Nephron progenitor cell (in vitro differentiated cells): Measurements from ENCODE around the gene SETX.
A peak's percentile ranks its signal among the peaks of the same experiment; 100 is the strongest.
"Not testable (repeated sequence)": the region's sequence is repeated elsewhere in the genome, so short reads cannot be mapped to it uniquely, and the experiment has no call there.

ENCODE experiments used
- DNase-seq: peaks from one replicate; pipeline ENCODE4 v3.0.0; 2021
- H3K27ac Mint-ChIP-seq: 2 replicates; pipeline ENCODE4 v1.8.0; 2021; ENCODE audit warnings: mild to moderate bottlenecking, moderate library complexity, mixed read lengths
- H3K27me3 Mint-ChIP-seq: 2 replicates; pipeline ENCODE4 v1.8.0; 2021; ENCODE audit warnings: mild to moderate bottlenecking, low read depth, mixed read lengths; ENCODE audit not compliant: poor library complexity
- H3K36me3 Mint-ChIP-seq: 2 replicates; pipeline ENCODE4 v1.8.0; 2021; ENCODE audit warnings: low read depth, mixed read lengths
- H3K4me1 Mint-ChIP-seq: 2 replicates; pipeline ENCODE4 v1.8.0; 2021; ENCODE audit warnings: mixed read lengths
- H3K4me3 Mint-ChIP-seq: 2 replicates; pipeline ENCODE4 v1.8.0; 2021; ENCODE audit warnings: mild to moderate bottlenecking, moderate library complexity, mixed read lengths
- H3K9me3 Mint-ChIP-seq: 2 replicates; pipeline ENCODE4 v1.8.0; 2021; ENCODE audit warnings: mild to moderate bottlenecking, moderate library complexity, mixed read lengths
- TF ChIP-seq, protein P1 (sequence below): fragments of 200-600 bp; sonication (generic); IDR thresholded peaks from 2 replicates; pipeline ENCODE4 v1.5.0; 2021; ENCODE audit warnings: antibody characterized with exemption

SETX gene

DNA sequence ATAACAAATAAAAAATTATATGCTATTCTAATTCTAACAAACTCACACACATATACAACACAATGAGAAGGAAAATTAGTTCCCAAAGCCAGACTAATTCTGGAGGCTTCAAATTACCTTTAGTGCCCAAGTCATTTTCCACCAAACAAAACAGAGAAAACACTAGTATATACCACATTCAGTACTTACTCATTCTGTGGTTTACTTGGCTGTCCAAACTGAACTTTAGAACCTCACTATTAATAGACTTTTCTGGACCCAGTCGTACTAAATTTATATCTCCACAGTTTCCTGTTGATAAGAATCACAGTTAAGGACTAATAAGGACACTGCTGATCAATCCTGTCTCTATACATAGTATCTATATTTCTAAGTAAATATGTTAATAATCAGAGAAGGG, 66.4 kb downstream of the SETX start:
- Mint-ChIP-seq H3K4me3 (no peak overlapping the region), H3K27ac (no peak overlapping the region), H3K9me3 (no peaks in the 10 kb centered on the region), H3K27me3 (no peaks in the 10 kb centered on the region), H3K36me3 (peaks cover 52% of the 10 kb centered on the region), H3K4me1 (no peaks in the 10 kb centered on the region)
- no peak for DNase-seq
- TF ChIP-seq, protein P1, sequence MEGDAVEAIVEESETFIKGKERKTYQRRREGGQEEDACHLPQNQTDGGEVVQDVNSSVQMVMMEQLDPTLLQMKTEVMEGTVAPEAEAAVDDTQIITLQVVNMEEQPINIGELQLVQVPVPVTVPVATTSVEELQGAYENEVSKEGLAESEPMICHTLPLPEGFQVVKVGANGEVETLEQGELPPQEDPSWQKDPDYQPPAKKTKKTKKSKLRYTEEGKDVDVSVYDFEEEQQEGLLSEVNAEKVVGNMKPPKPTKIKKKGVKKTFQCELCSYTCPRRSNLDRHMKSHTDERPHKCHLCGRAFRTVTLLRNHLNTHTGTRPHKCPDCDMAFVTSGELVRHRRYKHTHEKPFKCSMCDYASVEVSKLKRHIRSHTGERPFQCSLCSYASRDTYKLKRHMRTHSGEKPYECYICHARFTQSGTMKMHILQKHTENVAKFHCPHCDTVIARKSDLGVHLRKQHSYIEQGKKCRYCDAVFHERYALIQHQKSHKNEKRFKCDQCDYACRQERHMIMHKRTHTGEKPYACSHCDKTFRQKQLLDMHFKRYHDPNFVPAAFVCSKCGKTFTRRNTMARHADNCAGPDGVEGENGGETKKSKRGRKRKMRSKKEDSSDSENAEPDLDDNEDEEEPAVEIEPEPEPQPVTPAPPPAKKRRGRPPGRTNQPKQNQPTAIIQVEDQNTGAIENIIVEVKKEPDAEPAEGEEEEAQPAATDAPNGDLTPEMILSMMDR = no peak

- Mint-ChIP-seq H3K9me3 (no peaks in the 10 kb centered on the region), H3K27ac (peak overlapping the region; percentile 32), H3K27me3 (no peaks in the 10 kb centered on the region), H3K4me3 (no peak overlapping the region), H3K4me1 (no peaks in the 10 kb centered on the region), H3K36me3 (peaks cover 55% of the 10 kb centered on the region)
- no peak for DNase-seq
- TF ChIP-seq, protein P1 = no peak
These were observed 67.5 kb downstream of the SETX start for GRCh38 chr9:132287256-132287760.

DNA sequence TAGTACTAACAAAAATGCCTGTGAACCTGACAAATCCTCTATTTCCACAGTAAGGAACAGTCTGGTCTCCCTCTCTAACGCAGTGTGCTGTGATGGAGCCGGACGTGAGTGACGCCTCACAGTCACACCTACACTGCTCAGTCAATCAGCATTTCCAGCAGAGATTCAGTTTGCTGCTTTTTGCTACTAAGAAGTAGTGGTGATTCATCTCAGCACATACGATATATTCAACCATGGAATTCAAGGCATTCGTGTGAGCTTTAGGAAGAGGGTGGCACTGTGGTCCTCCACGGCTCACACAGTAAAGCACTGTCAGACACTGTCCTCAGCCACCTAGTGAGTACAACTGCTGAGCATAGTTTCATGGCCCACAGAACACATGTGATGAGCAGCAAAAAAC, 70.9 kb downstream of the SETX start:
- Mint-ChIP-seq H3K4me1 (no peaks in the 10 kb centered on the region), H3K27ac (no peak overlapping the region), H3K36me3 (peaks cover 71% of the 10 kb centered on the region), H3K4me3 (no peak overlapping the region), H3K27me3 (no peaks in the 10 kb centered on the region), H3K9me3 (no peaks in the 10 kb centered on the region)
- DNase-seq = no peak
- TF ChIP-seq, protein P1 = no peak

- no peaks in the 10 kb centered on the region for H3K4me1 Mint-ChIP-seq
- no peaks in the 10 kb centered on the region for H3K9me3 Mint-ChIP-seq
- no peak overlapping the region for H3K27ac Mint-ChIP-seq
- H3K36me3 Mint-ChIP-seq = peaks cover 78% of the 10 kb centered on the region
- TF ChIP-seq, protein P1 = no peak
- H3K27me3 Mint-ChIP-seq = no peaks in the 10 kb centered on the region
- H3K4me3 Mint-ChIP-seq = no peak overlapping the region
- DNase-seq = no peak
These were observed 71.6 kb downstream of the SETX start for GRCh38 chr9:132283165-132283564.

DNA sequence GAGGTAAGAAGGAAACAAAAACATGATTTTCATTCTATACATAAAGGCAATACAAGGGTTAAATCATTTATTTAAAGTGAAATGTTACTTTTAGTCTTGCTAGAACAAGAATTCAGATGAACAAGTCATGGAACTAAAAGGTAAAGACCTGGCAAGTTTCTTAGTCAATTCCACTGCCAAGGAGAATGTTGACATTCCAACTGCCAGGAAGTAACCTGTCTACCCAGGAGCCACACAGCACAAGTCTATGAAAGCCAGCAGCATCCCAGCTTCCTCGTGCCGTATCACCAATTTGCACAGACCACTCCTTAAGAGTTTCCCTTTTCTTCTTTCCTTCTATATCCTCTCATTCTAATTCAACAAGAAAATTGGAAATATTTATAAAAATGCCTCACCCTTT, 79.9 kb downstream of the SETX start:
- H3K36me3 Mint-ChIP-seq = peaks cover 84% of the 10 kb centered on the region
- TF ChIP-seq, protein P1 = no peak
- DNase-seq = no peak
- H3K4me1 Mint-ChIP-seq = no peaks in the 10 kb centered on the region
- H3K27ac Mint-ChIP-seq = no peak overlapping the region
- no peaks in the 10 kb centered on the region for H3K27me3 Mint-ChIP-seq
- H3K4me3 Mint-ChIP-seq = no peak overlapping the region
- no peaks in the 10 kb centered on the region for H3K9me3 Mint-ChIP-seq

DNA sequence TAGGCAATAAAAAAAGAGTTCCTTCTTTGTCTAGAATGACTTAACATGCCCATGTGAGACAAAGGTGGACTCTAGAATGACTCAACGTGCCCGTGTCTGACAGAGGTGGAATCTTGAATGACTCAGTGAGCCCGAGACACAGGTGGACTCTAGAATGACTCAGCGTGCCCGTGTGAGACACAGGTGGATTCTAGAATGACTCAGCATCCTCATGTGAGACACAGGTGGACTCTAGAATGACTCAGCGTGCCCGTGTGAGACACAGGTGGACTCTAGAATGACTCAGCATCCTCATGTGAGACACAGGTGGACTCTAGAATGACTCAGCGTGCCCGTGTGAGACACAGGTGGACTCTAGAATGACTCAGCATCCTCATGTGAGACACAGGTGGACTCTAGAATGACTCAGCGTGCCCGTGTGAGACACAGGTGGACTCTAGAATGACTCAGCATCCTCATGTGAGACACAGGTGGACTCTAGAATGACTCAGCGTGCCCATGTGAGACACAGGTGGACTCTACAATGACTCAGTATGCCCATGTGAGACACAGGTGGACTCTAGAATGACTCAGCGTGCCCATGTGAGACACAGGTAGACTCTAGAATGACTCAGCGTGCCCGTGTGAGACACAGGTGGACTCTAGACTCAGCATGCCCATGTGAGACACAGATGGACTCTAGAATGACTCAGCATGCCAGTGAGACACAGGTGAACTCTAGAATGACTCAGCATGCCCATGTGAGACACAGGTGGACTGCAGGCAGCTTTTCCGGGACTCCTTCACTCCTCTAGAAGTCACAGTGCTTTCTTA, 84.9 kb downstream of the SETX start:
- H3K9me3 Mint-ChIP-seq, H3K4me1 Mint-ChIP-seq, H3K27me3 Mint-ChIP-seq, DNase-seq, H3K27ac Mint-ChIP-seq, H3K4me3 Mint-ChIP-seq: not testable (repeated sequence)
- peaks cover 64% of the 10 kb centered on the region for H3K36me3 Mint-ChIP-seq
